HEK293 (cell line): ENCODE results near the gene LIMCH1.

Experiments
- BCL11A ChIP-seq: fragments of 450-650 bp; formaldehyde crosslinking; IDR thresholded peaks from 2 replicates; pipeline ENCODE4 v1.5.1; 2016; ENCODE audit warnings: low read depth, missing biosample characterization, missing genetic modification characterization
- BCL6B ChIP-seq: fragments of 450-650 bp; formaldehyde crosslinking; IDR thresholded peaks from 2 replicates; pipeline ENCODE4 v1.5.1; 2017; ENCODE audit warnings: missing biosample characterization, missing genetic modification characterization
- GLI4 ChIP-seq: fragments of 450-650 bp; formaldehyde crosslinking; IDR thresholded peaks from 2 replicates; pipeline ENCODE4 v1.5.1; 2016; ENCODE audit warnings: missing biosample characterization, missing genetic modification characterization
- HOXC10 ChIP-seq: sonication (generic); formaldehyde crosslinking; IDR thresholded peaks from 2 replicates; pipeline ENCODE4 v1.8.1; 2023; ENCODE audit warnings: mild to moderate bottlenecking, missing genetic modification reagents
- KLF16 ChIP-seq: fragments of 450-650 bp; formaldehyde crosslinking; IDR thresholded peaks from 2 replicates; pipeline ENCODE4 v1.5.1; 2017; ENCODE audit warnings: missing biosample characterization, missing genetic modification characterization
- MEIS1 ChIP-seq: sonication (generic); formaldehyde crosslinking; IDR thresholded peaks from 2 replicates; pipeline ENCODE4 v1.8.1; 2022; ENCODE audit warnings: missing genetic modification reagents, mild to moderate bottlenecking, borderline replicate concordance
- OVOL3 ChIP-seq: fragments of 450-650 bp; formaldehyde crosslinking; IDR thresholded peaks from 2 replicates; pipeline ENCODE4 v1.5.1; 2016; ENCODE audit warnings: missing biosample characterization, missing genetic modification characterization
- PBX3 ChIP-seq: sonication (generic); formaldehyde crosslinking; IDR thresholded peaks from 2 replicates; pipeline ENCODE4 v1.8.1; 2022; ENCODE audit warnings: mild to moderate bottlenecking, moderate library complexity, missing genetic modification reagents
- PRDM10 ChIP-seq: fragments of 450-650 bp; formaldehyde crosslinking; IDR thresholded peaks from 2 replicates; pipeline ENCODE4 v1.5.1; 2016; ENCODE audit warnings: missing biosample characterization, missing genetic modification characterization
- ZBTB26 ChIP-seq: fragments of 450-650 bp; formaldehyde crosslinking; optimal IDR thresholded peaks from 2 replicates; pipeline ENCODE3; 2016; ENCODE audit warnings: missing biosample characterization, mild to moderate bottlenecking, missing genetic modification characterization
- ZBTB44 ChIP-seq: fragments of 450-650 bp; IDR thresholded peaks from 2 replicates; pipeline ENCODE4 v1.5.1; 2018; ENCODE audit warnings: missing biosample characterization, mild to moderate bottlenecking, missing genetic modification characterization
- ZFHX2 ChIP-seq: fragments of 450-650 bp; formaldehyde crosslinking; conservative IDR thresholded peaks from 2 replicates; pipeline ENCODE4 v1.5.1; 2016; ENCODE audit warnings: missing biosample characterization, missing genetic modification characterization
- ZNF214 ChIP-seq: fragments of 450-650 bp; formaldehyde crosslinking; IDR thresholded peaks from 2 replicates; pipeline ENCODE4 v1.5.1; 2017; ENCODE audit warnings: missing biosample characterization, mild to moderate bottlenecking, missing genetic modification characterization, borderline replicate concordance
- ZNF248 ChIP-seq: fragments of 450-650 bp; formaldehyde crosslinking; IDR thresholded peaks from 2 replicates; pipeline ENCODE4 v1.5.1; 2017; ENCODE audit warnings: missing biosample characterization, missing genetic modification characterization
- ZNF26 ChIP-seq: fragments of 450-650 bp; formaldehyde crosslinking; IDR thresholded peaks from 2 replicates; pipeline ENCODE4 v1.5.1; 2016; ENCODE audit warnings: missing biosample characterization, missing genetic modification characterization
- ZNF350 ChIP-seq: fragments of 450-650 bp; formaldehyde crosslinking; IDR thresholded peaks from 2 replicates; pipeline ENCODE4 v1.5.0; 2017; ENCODE audit warnings: missing biosample characterization, mild to moderate bottlenecking, missing genetic modification characterization
- ZNF354C ChIP-seq: fragments of 450-650 bp; formaldehyde crosslinking; IDR thresholded peaks from 2 replicates; pipeline ENCODE4 v1.5.1; 2016; ENCODE audit warnings: missing biosample characterization, missing genetic modification characterization, low read depth, borderline replicate concordance
- ZNF391 ChIP-seq: fragments of 450-650 bp; formaldehyde crosslinking; IDR thresholded peaks from 2 replicates; pipeline ENCODE4 v1.5.1; 2016; ENCODE audit warnings: low read depth, missing biosample characterization, missing genetic modification characterization, borderline replicate concordance
- ZNF394 ChIP-seq: fragments of 450-650 bp; formaldehyde crosslinking; IDR thresholded peaks from 2 replicates; pipeline ENCODE4 v1.5.1; 2016; ENCODE audit warnings: missing biosample characterization, missing genetic modification characterization, mild to moderate bottlenecking, moderate library complexity, borderline replicate concordance
- ZNF433 ChIP-seq: fragments of 450-650 bp; formaldehyde crosslinking; IDR thresholded peaks from 2 replicates; pipeline ENCODE4 v1.5.1; 2016; ENCODE audit warnings: missing biosample characterization, missing genetic modification characterization, low read depth
- ZNF449 ChIP-seq: fragments of 450-650 bp; formaldehyde crosslinking; IDR thresholded peaks from 2 replicates; pipeline ENCODE4 v1.5.1; 2017; ENCODE audit warnings: missing biosample characterization, mild to moderate bottlenecking, missing genetic modification characterization, moderate library complexity
- ZNF473 ChIP-seq: fragments of 450-650 bp; formaldehyde crosslinking; IDR thresholded peaks from 2 replicates; pipeline ENCODE4 v1.5.1; 2017; ENCODE audit warnings: missing biosample characterization, missing genetic modification characterization
- ZNF560 ChIP-seq: fragments of 450-650 bp; formaldehyde crosslinking; IDR thresholded peaks from 2 replicates; pipeline ENCODE4 v1.5.1; 2017; ENCODE audit warnings: missing biosample characterization, missing genetic modification characterization, borderline replicate concordance
- ZNF600 ChIP-seq: fragments of 450-650 bp; formaldehyde crosslinking; IDR thresholded peaks from 2 replicates; pipeline ENCODE4 v1.5.1; 2016; ENCODE audit warnings: missing biosample characterization, missing genetic modification characterization
- ZNF768 ChIP-seq: fragments of 450-650 bp; formaldehyde crosslinking; IDR thresholded peaks from 2 replicates; pipeline ENCODE4 v1.5.1; 2018; ENCODE audit warnings: missing biosample characterization, mild to moderate bottlenecking, missing genetic modification characterization
- ZNF776 ChIP-seq: fragments of 450-650 bp; formaldehyde crosslinking; IDR thresholded peaks from 2 replicates; pipeline ENCODE4 v1.5.0; 2017; ENCODE audit warnings: missing biosample characterization, missing genetic modification characterization, borderline replicate concordance
- ZSCAN16 ChIP-seq: fragments of 450-650 bp; formaldehyde crosslinking; IDR thresholded peaks from 2 replicates; pipeline ENCODE4 v1.5.1; 2016; ENCODE audit warnings: missing biosample characterization, missing genetic modification characterization
- ZSCAN23 ChIP-seq: fragments of 450-650 bp; formaldehyde crosslinking; IDR thresholded peaks from 2 replicates; pipeline ENCODE4 v1.5.1; 2016; ENCODE audit warnings: missing biosample characterization, missing genetic modification characterization

LIMCH1 gene

GRCh38 chr4:41709844-41710481 lies 172.0 kb downstream of the LIMCH1 start (continued):
- TF ChIP-seq ZNF394 (tag by site-specific recombination) = 0 out of 2 replicates have a peak, but pooled peaks have one; percentile 20
- TF ChIP-seq MEIS1 (CRISPR knock-in tag) = no peak
- no peak for TF ChIP-seq HOXC10 (CRISPR knock-in tag)
- peak; percentile 32; the same call in 1 of the 2 replicates for TF ChIP-seq ZNF391 (tag by site-specific recombination)
- no peak for TF ChIP-seq ZSCAN23 (tag by site-specific recombination)
- TF ChIP-seq PBX3 (CRISPR knock-in tag) = no peak
- TF ChIP-seq ZNF600 = peak; percentile 93
- TF ChIP-seq PRDM10 = no peak
- TF ChIP-seq ZNF776 (tag by site-specific recombination) = no peak
- TF ChIP-seq ZBTB44 = peak; percentile 69; the same call in 1 of the 2 replicates
- no peak for TF ChIP-seq ZNF248 (tag by site-specific recombination)
- TF ChIP-seq ZNF560 (tag by site-specific recombination) = no peak
- TF ChIP-seq ZNF26 (tag by site-specific recombination) = no peak
- no peak for TF ChIP-seq BCL6B (tag by site-specific recombination)
- no peak for TF ChIP-seq ZNF214
- no peak for TF ChIP-seq ZFHX2 (tag by site-specific recombination)
- TF ChIP-seq ZNF473 (tag by site-specific recombination) = no peak
- no peak for TF ChIP-seq ZSCAN16 (tag by site-specific recombination)
- TF ChIP-seq ZNF768 (tag by site-specific recombination) = no peak
- peak; percentile 94 for TF ChIP-seq OVOL3 (tag by site-specific recombination)
- TF ChIP-seq ZBTB26 = no peak
- TF ChIP-seq BCL11A (tag by site-specific recombination) = peak; percentile 69; the same call in 1 of the 2 replicates
- TF ChIP-seq ZNF350 (tag by site-specific recombination) = no peak
- TF ChIP-seq KLF16 (tag by site-specific recombination) = no peak
- TF ChIP-seq ZNF354C (tag by site-specific recombination) = no peak
- no peak for TF ChIP-seq ZNF433 (tag by site-specific recombination)
- TF ChIP-seq GLI4 (tag by site-specific recombination) = no peak
- TF ChIP-seq ZNF449 (tag by site-specific recombination) = no peak
